DMS53 treated with DMSO at 0.1 percent for 48 hours (cell line): ENCODE data around the gene NRXN3.
A peak's percentile ranks its signal among the peaks of the same experiment; 100 is the strongest.
"Not testable (repeated sequence)": the region's sequence is repeated elsewhere in the genome, so short reads cannot be mapped to it uniquely, and the experiment has no call there.

Source experiments
- DNase-seq: peaks from one replicate; lab custom pipeline; 2025; ENCODE audit not compliant: unreplicated experiment; lab: John Stamatoyannopoulos, UW

NRXN3 gene

GRCh38 chr14:78401866-78402265 lies 231.7 kb downstream of the NRXN3 start:
- no peak for DNase-seq

DNA sequence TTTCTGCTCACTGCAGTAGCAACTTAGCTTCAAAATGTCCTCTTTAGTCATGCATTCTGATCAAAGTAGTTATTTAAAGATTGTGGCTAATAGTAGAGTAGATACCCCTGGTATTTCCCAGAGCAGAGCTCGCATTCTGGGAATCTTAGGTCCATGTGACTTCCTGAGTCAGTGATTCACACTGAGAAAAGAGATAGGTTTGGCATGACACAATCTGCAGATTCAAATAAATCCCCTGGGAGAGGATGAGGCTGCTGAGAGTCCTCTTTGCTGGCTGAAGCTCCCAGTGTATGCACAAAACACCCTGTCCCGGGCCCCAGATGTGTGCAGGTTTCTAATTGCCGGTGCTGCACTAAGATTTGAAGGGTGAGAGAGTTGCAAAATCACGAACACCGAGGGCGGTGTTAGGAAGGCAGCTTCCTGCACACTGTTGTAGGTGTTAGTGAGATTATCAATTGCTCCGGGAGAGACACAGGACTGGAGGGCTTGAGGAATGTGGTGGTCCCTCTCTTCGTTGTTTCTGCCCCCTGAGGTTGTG lies 233.2 kb downstream of the NRXN3 start:
- no peak for DNase-seq

DNA sequence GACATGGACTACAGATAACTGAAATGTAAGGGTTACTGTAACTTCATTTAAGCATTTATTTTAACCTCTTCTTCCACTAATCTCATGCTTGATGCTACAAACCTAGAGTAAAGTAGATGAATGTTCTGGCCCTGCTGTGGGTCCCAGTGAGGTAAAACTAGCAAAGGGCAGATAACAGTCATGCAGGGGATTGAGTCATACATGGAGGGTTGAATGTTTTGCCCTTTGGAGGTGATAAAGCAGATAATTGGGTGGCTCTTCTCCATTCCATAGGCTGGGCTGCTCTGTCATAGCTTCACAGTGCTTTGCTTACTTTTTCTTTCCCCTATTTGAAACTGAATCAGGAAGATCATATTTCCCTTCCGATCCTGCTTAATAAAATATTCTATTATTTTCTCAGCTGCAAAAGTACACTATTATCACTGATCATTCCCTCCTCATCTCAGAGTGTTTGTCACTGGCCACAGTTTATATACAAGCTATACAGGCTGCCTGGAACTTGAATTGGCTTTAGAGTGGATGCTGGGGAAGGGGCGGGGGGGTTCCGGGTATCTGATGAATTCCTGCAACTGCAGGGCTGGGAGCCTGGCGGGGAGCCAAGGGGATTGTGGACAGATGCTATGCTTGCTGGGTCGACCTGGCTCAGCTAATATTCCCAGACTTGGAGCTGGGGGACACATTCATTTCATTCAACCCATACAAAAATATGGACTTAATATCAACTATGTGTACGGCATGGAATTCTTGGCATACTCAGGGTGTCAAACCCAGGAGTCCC lies 235.1 kb downstream of the NRXN3 start:
- no peak for DNase-seq

DNA sequence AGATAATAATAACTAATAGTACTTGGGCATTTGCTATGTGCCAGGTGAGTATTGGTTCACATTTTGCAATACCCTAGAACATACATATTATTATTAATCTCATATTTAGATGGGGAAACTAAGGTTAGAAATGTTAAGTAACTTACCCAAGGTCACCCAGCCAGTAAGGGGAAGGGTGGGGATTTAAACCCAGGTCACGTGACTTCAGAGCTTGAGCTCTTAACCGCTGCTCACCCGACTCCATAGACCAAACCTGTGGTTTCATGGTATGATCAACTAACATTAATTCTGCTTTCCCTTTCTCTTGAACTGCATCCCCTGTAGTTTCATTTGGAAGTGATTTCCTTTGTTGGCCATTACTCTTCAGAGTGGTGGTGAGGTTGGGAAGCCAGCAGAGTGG lies 242.3 kb downstream of the NRXN3 start:
- DNase-seq, result no peak

DNA sequence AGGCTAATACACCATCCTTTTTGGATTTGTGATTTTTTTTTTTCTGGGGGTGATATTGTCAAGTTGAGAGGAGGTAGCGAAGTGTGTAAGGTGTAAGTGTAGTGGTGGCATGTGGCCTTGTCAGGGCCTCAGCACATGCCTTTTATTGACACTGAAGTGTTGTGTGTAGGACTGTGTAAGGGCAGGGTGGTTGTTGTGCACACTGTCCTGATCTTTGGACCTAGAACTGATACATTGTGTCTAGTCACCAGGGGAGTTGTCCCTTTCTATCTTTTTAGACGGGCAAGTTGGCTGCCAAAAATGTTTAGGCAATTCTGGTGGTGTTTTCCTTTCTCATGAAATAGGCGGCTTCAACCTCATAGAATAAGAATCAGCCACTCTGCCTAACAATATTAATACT lies 244.0 kb downstream of the NRXN3 start:
- DNase-seq, result no peak

DNA sequence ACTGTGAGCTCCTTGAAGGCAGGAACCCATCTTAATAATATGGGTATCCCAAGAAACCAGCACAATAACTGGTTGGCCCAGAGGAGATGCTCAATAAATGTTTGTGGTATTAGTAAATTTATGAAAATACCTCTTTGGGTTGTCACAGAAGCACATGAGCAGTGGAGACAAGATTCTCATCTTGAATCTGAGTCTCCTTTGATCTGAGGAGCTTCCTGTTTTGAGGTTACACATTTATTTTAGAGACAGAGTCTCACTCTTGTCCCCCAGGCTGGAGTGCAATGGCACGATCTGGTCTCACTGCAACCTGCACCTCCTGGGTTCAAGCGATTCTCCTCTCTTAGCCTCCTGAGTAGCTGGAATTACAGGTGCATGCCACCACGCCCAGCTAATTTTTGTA lies 247.4 kb downstream of the NRXN3 start:
- no peak for DNase-seq

DNA sequence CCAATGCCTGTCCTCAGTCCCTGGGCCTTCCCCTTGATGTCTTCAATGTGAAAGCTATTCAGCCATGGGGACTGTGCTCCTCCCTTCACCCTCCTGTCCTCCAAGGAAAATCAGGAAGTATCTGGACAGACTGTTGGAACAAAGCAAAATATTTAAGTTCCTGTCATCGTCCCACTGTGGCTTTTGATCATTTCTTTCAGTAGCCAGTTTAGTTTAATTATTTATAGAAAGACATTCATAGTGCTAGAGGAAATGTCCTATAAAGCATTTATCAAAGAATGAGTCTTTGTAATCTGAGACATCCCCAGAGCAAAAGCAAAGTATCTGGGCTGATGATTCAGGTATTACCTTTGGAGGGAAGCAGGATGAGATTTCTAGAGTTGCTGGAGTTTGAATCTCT lies 254.1 kb downstream of the NRXN3 start:
- no peak for DNase-seq

GRCh38 chr14:78425330-78425729 lies 255.2 kb downstream of the NRXN3 start:
- DNase-seq, result no peak

DNA sequence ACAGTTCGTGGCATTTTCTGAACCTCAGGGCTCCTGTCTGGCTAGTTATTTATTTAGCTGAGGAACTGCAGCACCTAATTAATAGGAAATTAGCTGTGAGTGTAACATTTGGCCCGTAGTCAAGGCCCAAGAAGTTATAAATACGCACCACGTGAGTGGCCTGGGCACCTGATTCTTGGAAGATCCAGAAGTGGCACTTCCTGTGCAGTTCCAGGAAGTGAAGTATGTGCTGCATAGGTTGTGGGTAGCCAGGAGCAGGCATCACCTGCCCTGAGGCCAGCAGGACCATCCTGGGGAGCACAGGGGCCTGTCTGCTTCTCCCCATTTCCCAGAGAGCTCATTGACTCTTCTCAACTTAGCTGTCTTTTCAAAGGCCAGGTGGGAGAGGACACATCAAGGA lies 255.6 kb downstream of the NRXN3 start:
- DNase-seq, result no peak

- no peak for DNase-seq
Measured at GRCh38 chr14:78432046-78432445, 261.9 kb downstream of the NRXN3 start.

DNA sequence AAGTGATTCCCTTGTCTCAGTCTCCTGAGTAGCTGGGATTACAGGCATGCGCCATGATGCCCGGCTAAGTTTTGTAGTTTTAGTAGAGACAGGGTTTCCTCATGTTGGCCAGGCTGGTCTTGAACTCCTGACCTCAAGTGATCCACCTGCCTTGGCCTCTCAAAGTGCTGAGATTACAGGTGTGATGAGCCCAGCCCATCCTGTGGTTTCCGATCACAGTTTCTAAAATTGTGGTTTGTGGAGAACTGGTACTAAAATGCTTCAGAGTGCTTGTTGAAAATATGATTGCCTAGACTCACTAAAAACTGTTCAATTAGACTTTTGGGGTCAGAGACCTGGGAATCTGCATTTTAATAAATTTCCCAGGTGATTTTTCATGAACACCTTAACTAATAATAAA lies 267.3 kb downstream of the NRXN3 start:
- DNase-seq, result not testable (repeated sequence)

DNA sequence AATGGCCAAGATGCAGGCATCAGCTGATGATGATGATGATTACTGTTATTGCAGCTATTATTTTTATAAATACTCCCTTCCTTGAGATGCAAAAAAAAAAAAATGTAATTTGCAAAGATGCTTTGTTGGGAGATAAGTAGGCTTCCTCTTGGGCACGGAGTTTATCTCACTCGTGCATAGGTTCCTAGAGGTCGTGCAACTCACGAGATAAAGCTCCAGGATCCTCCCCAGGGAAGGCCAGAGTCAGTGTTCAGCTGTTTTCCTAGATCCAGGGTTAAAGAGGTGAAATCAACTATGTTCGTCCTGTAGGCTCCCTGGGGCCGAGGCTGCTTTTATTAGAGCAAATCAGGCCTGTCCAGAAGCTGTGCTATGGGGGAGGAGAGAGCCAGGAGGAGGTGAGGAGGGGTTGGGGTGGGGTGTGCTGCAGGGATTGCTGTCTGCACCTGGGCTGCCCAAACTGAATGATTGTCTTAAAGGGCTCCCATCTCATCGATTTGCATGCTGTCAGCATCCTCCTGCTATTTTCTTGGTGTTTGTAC lies 270.3 kb downstream of the NRXN3 start:
- DNase-seq, result no peak

- no peak for DNase-seq
Measured at GRCh38 chr14:78443834-78444233, 273.7 kb downstream of the NRXN3 start.

DNA sequence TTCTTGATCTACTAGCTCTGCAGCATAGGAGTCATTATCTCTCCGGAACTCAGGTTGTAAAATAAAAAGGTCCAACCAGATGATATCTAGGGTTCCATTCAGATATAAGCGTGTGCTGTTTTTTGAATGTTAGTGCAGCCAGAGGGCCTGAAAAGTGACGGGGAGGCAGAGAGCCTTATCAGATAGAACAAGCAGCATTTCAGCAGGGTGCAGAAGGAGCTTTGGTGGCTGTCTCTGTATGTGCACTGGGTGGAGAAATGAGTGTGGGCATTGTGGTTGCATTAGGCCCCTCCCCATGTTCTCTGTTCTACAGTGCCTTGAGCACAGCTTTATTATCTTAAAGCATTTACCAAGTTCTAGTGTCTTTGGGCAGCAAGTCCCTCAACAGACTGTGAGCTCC lies 275.1 kb downstream of the NRXN3 start:
- DNase-seq, result no peak

- DNase-seq, result no peak
Measured at GRCh38 chr14:78446807-78447206, 276.6 kb downstream of the NRXN3 start.

GRCh38 chr14:78448164-78449094 lies 278.3 kb downstream of the NRXN3 start:
- peak; percentile 20 for DNase-seq

DNA sequence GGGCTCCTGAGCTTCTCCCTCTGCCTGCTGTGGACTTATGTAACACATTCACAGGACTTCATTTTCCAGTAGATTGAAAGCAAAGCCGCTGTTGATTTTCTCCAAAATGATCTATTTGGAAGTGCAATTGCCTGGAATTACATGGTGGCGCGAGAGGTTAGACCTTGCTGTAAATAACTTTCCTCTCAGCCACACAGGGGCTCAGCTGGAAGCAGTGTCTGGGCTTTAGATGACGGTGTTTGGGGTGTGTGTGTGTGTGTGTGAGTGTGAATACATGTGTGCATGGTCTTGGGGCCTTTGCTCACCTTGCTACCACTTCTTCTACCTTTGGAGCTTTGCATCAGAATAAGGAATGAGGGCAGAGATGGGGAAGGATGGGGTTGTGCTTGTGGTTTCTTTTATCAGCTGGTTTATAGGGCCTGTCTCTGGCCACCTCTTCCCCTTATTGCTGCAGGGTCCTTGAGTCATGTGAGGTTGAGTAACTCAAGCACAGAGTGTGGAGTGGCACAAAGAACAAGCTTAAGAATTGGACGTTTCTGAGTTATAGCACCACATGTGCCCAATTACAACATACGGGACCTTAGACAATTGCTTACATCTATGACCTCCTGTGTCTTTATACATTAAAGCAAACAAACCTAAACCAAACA lies 280.6 kb downstream of the NRXN3 start:
- DNase-seq, result no peak

DNA sequence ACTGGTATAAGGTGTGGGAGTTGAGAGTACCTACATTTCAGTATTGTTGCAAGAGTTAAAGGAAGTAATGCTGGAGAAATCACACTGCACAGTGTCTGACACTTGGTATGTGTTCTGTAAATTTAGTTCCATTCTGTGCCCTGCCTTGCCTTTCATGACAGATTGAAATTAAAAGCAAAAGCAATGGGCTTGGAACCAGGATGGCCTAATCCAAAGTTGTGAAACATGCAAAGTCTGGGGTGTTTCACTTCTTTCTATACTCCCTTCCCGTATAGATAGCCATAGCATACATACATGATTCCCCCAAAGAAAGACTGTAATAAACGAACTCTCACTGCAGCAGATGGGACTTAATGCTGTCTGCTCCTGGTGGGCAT lies 281.1 kb downstream of the NRXN3 start:
- DNase-seq, result no peak

- DNase-seq, result no peak
Measured at GRCh38 chr14:78455896-78456435, 285.8 kb downstream of the NRXN3 start.

GRCh38 chr14:78469947-78470346 lies 299.8 kb downstream of the NRXN3 start:
- no peak for DNase-seq
